WTC11 (cell line): Measurements from ENCODE around the gene UBE2F.

Experiments used
- ATF3 ChIP-seq: sonication (generic); formaldehyde crosslinking; conservative IDR thresholded peaks from 2 replicates; pipeline ENCODE4 v1.8.1; 2022; ENCODE audit warnings: mild to moderate bottlenecking, missing genetic modification reagents
- CREB1 ChIP-seq: sonication (generic); formaldehyde crosslinking; IDR thresholded peaks from 2 replicates; pipeline ENCODE4 v1.8.0; 2023; ENCODE audit warnings: mild to moderate bottlenecking, missing genetic modification reagents
- CTCF ChIP-seq: fragments of 200-600 bp; IDR thresholded peaks from 2 replicates; pipeline ENCODE4 v1.8.0; 2022; ENCODE audit warnings: antibody characterized with exemption
- FOXK1 ChIP-seq: sonication (generic); formaldehyde crosslinking; IDR thresholded peaks from 2 replicates; pipeline ENCODE4 v1.8.0; 2022; ENCODE audit warnings: mild to moderate bottlenecking, moderate library complexity, missing genetic modification reagents
- GABPB1 ChIP-seq: sonication (generic); formaldehyde crosslinking; IDR thresholded peaks from 2 replicates; pipeline ENCODE4 v1.8.1; 2023; ENCODE audit warnings: mild to moderate bottlenecking, missing genetic modification reagents
- JUN ChIP-seq: sonication (generic); formaldehyde crosslinking; IDR thresholded peaks from 2 replicates; pipeline ENCODE4 v1.8.0; 2023; ENCODE audit warnings: mild to moderate bottlenecking, missing genetic modification reagents
- KAT7 ChIP-seq: sonication (generic); formaldehyde crosslinking; IDR thresholded peaks from 2 replicates; pipeline ENCODE4 v1.8.1; 2023; ENCODE audit warnings: missing genetic modification reagents, mild to moderate bottlenecking, borderline replicate concordance
- MAX ChIP-seq: sonication (generic); formaldehyde crosslinking; IDR thresholded peaks from 2 replicates; pipeline ENCODE4 v1.8.0; 2022; ENCODE audit warnings: mild to moderate bottlenecking, missing genetic modification reagents
- MYBL2 ChIP-seq: sonication (generic); formaldehyde crosslinking; IDR thresholded peaks from 2 replicates; pipeline ENCODE4 v1.8.1; 2023; ENCODE audit warnings: mild to moderate bottlenecking, moderate library complexity, missing genetic modification reagents
- NFYB ChIP-seq: sonication (generic); formaldehyde crosslinking; conservative IDR thresholded peaks from 2 replicates; pipeline ENCODE4 v1.8.0; 2022; ENCODE audit warnings: low read depth, missing genetic modification reagents
- SP1 ChIP-seq: sonication (generic); formaldehyde crosslinking; conservative IDR thresholded peaks from 2 replicates; pipeline ENCODE4 v1.8.1; 2022; ENCODE audit warnings: missing genetic modification reagents
- TP53 ChIP-seq: sonication (generic); formaldehyde crosslinking; IDR thresholded peaks from 2 replicates; pipeline ENCODE4 v1.8.1; 2023; ENCODE audit warnings: mild to moderate bottlenecking, missing genetic modification reagents
- ZNF317 ChIP-seq: sonication (generic); formaldehyde crosslinking; IDR thresholded peaks from 2 replicates; pipeline ENCODE4 v1.8.1; 2023; ENCODE audit warnings: low read depth, mild to moderate bottlenecking, moderate library complexity, missing genetic modification reagents, borderline replicate concordance
- ZNF423 ChIP-seq: fragments of 250-450 bp; sonication (Bioruptor Pico); IDR thresholded peaks from 2 replicates; pipeline ENCODE4 v2.1.2; 2022; ENCODE audit warnings: mild to moderate bottlenecking, moderate library complexity

- TF ChIP-seq CTCF (no peak), SP1 (CRISPR knock-in tag) (no peak), ATF3 (no peak), FOXK1 (CRISPR knock-in tag) (no peak), JUN (CRISPR knock-in tag) (no peak), TP53 (CRISPR knock-in tag) (no peak), ZNF317 (CRISPR knock-in tag) (no peak), MAX (CRISPR knock-in tag) (no peak), KAT7 (CRISPR knock-in tag) (no peak), NFYB (no peak), ZNF423 (no peak), CREB1 (CRISPR knock-in tag) (no peak), MYBL2 (CRISPR knock-in tag) (no peak), GABPB1 (CRISPR knock-in tag) (no peak)
These were observed 73.2 kb downstream of the UBE2F start for GRCh38 chr2:238039985-238040384.
